CD4-positive, alpha-beta T cell treated with Interleukin-1 beta for 1 hour (primary cell): ENCODE measurements around the gene CACNA1B.

Experiments used
- DNase-seq, 2 donors: peaks; one replicate each; pipeline ENCODE4 v3.0.0-alpha.2; 2020 to 2022

CACNA1B gene

GRCh38 chr9:137924761-137925369 is 47.3 kb downstream of the CACNA1B start:
- DNase-seq = no peak

- no peak for DNase-seq
These were observed 66.1 kb downstream of the CACNA1B start for GRCh38 chr9:137943655-137944054.

GRCh38 chr9:137945581-137945980 is 68.0 kb downstream of the CACNA1B start:
- no peak for DNase-seq

GRCh38 chr9:137946993-137947392 is 69.4 kb downstream of the CACNA1B start:
- no peak for DNase-seq

- DNase-seq = no peak
These were observed 71.1 kb downstream of the CACNA1B start for GRCh38 chr9:137948642-137949041.

- no peak for DNase-seq
These were observed 71.7 kb downstream of the CACNA1B start for GRCh38 chr9:137949260-137949659.

GRCh38 chr9:137951107-137951506 is 73.5 kb downstream of the CACNA1B start:
- DNase-seq = no peak

GRCh38 chr9:137951597-137952490 is 74.3 kb downstream of the CACNA1B start:
- DNase-seq = no peak

GRCh38 chr9:137952976-137953666 is 75.5 kb downstream of the CACNA1B start:
- no peak for DNase-seq

- no peak for DNase-seq
These were observed 76.3 kb downstream of the CACNA1B start for GRCh38 chr9:137953683-137954438.

GRCh38 chr9:137955224-137955570 is 77.6 kb downstream of the CACNA1B start:
- DNase-seq = no peak

GRCh38 chr9:137955586-137955985 is 78.0 kb downstream of the CACNA1B start:
- DNase-seq = no peak

GRCh38 chr9:137956039-137956438 is 78.5 kb downstream of the CACNA1B start:
- no peak for DNase-seq

- no peak for DNase-seq
These were observed 79.3 kb downstream of the CACNA1B start for GRCh38 chr9:137956688-137957385.

GRCh38 chr9:137959641-137960411 is 82.2 kb downstream of the CACNA1B start:
- no peak for DNase-seq

- DNase-seq = no peak
These were observed 82.9 kb downstream of the CACNA1B start for GRCh38 chr9:137960496-137960895.

- no peak for DNase-seq
These were observed 85.9 kb downstream of the CACNA1B start for GRCh38 chr9:137963525-137963924.

- DNase-seq = no peak
These were observed 87.7 kb downstream of the CACNA1B start for GRCh38 chr9:137965177-137965795.

GRCh38 chr9:137967280-137967953 is 89.8 kb downstream of the CACNA1B start:
- DNase-seq = no peak

- no peak for DNase-seq
These were observed 90.7 kb downstream of the CACNA1B start for GRCh38 chr9:137968235-137968634.

GRCh38 chr9:137969008-137969407 is 91.4 kb downstream of the CACNA1B start:
- no peak for DNase-seq
